SH-SY5Y (cell line): ENCODE measurements around the gene SSTR4.

Source experiments
- GATA2 ChIP-seq: IDR thresholded peaks from 2 replicates; pipeline ENCODE4 v1.6.1; 2011; ENCODE audit warnings: mild to moderate bottlenecking, low read depth, low read length
- GATA3 ChIP-seq: IDR thresholded peaks from 2 replicates; pipeline ENCODE4 v1.6.1; 2011; ENCODE audit warnings: low read depth, mild to moderate bottlenecking, low read length, moderate library complexity

DNA sequence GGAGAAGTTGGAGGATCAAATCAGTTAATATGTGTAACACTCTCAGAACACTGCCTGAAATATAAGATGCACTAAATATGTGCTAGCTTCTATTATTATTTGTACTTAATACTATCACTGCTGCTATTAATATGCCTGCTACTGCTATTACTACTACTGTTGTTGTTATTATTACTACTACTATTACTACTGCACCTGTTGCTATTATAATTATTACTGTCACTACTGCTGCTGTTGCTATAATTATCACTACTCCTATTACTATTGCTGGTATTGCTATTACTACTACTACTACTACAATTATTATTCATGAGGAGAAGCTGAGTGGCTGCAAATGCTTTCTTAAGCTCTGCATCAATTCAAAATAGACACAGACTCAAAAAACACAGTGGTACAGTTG lies 16.7 kb upstream of the SSTR4 start:
- TF ChIP-seq GATA3 (no peak), GATA2 (no peak)
